MM.1S (cell line): ENCODE data around the gene PLXNA2.

Source experiments
- EZH2 ChIP-seq: fragments of 300-600 bp; sonication (generic); optimal IDR thresholded peaks from 2 replicates; pipeline ENCODE3; 2017; ENCODE audit warnings: low read depth, mild to moderate bottlenecking, antibody characterized with exemption, low read length, mixed read lengths
- EZH2phosphoT487 ChIP-seq: fragments of 300-600 bp; sonication (generic); IDR thresholded peaks from 2 replicates; pipeline ENCODE4 v1.6.1; 2018; ENCODE audit warnings: antibody characterized with exemption, low read length
- TF ChIP-seq, protein P1 (sequence below): fragments of 300-600 bp; sonication (generic); IDR thresholded peaks from 2 replicates; pipeline ENCODE4 v1.5.1; 2016; ENCODE audit warnings: antibody characterized with exemption, low read length, mixed read lengths

DNA sequence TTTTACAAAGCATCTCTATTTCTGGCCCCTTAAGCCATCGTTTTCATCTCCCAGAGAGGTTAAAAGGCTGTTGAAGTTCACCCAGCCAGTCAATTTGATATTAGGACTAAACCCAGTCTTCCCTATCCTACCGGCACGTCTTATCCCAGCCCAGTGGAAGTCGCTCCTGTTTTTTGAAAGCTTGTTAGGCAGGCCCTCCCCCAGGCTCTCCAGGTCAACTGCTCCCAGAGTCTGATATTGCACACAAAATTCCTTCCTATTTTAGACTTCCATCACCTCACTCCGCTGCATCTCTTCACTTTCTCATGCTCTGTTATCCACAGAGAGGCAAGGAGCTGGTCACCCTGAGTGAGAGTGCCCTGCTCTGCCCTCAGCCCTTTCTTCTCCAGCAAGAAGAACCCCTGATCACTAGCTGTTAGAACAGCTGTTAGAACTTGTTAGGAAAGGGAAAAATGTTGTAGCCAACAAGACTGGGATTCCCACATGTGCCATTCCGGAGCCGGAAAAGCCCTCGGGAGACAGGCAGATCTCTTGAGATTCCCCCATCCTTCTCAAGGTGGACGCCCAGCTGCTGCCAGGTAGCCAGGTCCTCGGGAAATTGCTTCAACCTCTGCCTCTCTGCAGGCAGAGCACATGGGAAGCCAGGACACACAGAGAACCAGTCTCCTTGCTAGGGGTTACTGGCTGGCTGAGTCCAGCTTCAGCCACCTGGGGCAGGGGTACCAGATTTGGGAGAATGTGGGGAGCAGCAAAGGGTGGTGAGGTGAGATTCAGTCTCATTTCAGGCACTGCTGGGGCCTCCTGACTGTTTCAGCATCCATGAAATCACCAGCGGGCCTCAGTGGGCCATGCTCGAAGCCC, 25.7 kb downstream of the PLXNA2 start:
- TF ChIP-seq, protein P1, sequence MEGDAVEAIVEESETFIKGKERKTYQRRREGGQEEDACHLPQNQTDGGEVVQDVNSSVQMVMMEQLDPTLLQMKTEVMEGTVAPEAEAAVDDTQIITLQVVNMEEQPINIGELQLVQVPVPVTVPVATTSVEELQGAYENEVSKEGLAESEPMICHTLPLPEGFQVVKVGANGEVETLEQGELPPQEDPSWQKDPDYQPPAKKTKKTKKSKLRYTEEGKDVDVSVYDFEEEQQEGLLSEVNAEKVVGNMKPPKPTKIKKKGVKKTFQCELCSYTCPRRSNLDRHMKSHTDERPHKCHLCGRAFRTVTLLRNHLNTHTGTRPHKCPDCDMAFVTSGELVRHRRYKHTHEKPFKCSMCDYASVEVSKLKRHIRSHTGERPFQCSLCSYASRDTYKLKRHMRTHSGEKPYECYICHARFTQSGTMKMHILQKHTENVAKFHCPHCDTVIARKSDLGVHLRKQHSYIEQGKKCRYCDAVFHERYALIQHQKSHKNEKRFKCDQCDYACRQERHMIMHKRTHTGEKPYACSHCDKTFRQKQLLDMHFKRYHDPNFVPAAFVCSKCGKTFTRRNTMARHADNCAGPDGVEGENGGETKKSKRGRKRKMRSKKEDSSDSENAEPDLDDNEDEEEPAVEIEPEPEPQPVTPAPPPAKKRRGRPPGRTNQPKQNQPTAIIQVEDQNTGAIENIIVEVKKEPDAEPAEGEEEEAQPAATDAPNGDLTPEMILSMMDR, result no peak
- TF ChIP-seq EZH2 (no peak), EZH2phosphoT487 (no peak)
